K562 (cell line): Measurements from ENCODE around the gene EHBP1. TPM values are rescaled to one million over a fixed set of nuclear protein-coding genes. Genes with fewer than 3 reads are reported as not detected.

Experiments used
- CEBPG ChIP-seq, 3 experiments: fragments of 200-800 bp in 1 of 3; sonication (Bioruptor generic) in 1 of 3; sonication (generic) in 1 of 3; formaldehyde crosslinking in 1 of 3; IDR thresholded peaks in 2 of 3; conservative IDR thresholded peaks in 1 of 3; 2 replicates each; pipeline versions ENCODE4 v1.6.1 to v1.8.0; 2016 to 2022; ENCODE audit warnings: missing compliant biosample characterization in 2 of 3, missing genetic modification characterization in 2 of 3, mild to moderate bottlenecking in 1 of 3, missing genetic modification reagents in 1 of 3
- CREB5 ChIP-seq: fragments of 250-450 bp; sonication (Bioruptor Pico); IDR thresholded peaks from 2 replicates; pipeline ENCODE4 v1.5.0; 2020; ENCODE audit warnings: mild to moderate bottlenecking
- CTCFL ChIP-seq: IDR thresholded peaks from 2 replicates; pipeline ENCODE4 v1.6.1; 2011; ENCODE audit warnings: borderline replicate concordance, low read depth, mild to moderate bottlenecking, moderate library complexity, low read length; ENCODE audit not compliant: insufficient read depth, poor library complexity, severe bottlenecking
- EP300 ChIP-seq: IDR thresholded peaks from 2 replicates; pipeline ENCODE4 v1.6.1; 2012; ENCODE audit warnings: low read length, improper control_type of control experiment
- FOXP1 ChIP-seq: sonication (generic); formaldehyde crosslinking; IDR thresholded peaks from 2 replicates; pipeline ENCODE4 v1.8.0; 2022; ENCODE audit warnings: mild to moderate bottlenecking, missing genetic modification reagents
- KDM5B ChIP-seq: fragments of 200-600 bp; sonication (generic); IDR thresholded peaks from 2 replicates; pipeline ENCODE4 v1.6.1; 2012; ENCODE audit warnings: low read depth, mild to moderate bottlenecking, moderate library complexity, low read length, control low read depth, inconsistent platforms; ENCODE audit not compliant: insufficient replicate concordance
- NRF1 ChIP-seq, 2 experiments: fragments of 450-650 bp; IDR thresholded peaks in 1 of 2; conservative IDR thresholded peaks in 1 of 2; 2 replicates each; pipeline ENCODE4 v1.6.1; 2014; ENCODE audit warnings: mild to moderate bottlenecking in 2 of 2
- PBX2 ChIP-seq, 2 experiments: IDR thresholded peaks in 1 of 2; conservative IDR thresholded peaks in 1 of 2; 2 replicates each; pipeline ENCODE4 v1.6.1; 2016; ENCODE audit warnings: low read depth in 2 of 2, mild to moderate bottlenecking in 1 of 2, missing compliant biosample characterization in 1 of 2, missing genetic modification characterization in 1 of 2, moderate library complexity in 1 of 2
- RBBP5 ChIP-seq: fragments of 200-600 bp; sonication (generic); IDR thresholded peaks from 2 replicates; pipeline ENCODE4 v1.6.1; 2012; ENCODE audit warnings: borderline replicate concordance, mild to moderate bottlenecking, low read length, control low read depth, inconsistent platforms; ENCODE audit not compliant: insufficient read depth, poor library complexity, severe bottlenecking
- RBFOX2 ChIP-seq: fragments of 200-400 bp; formaldehyde crosslinking; IDR thresholded peaks from 2 replicates; pipeline ENCODE4 v1.6.1; 2017; ENCODE audit warnings: low read depth, mild to moderate bottlenecking, low read length, moderate library complexity
- SRSF9 ChIP-seq: fragments of 200-400 bp; formaldehyde crosslinking; IDR thresholded peaks from 2 replicates; pipeline ENCODE4 v1.6.1; 2017; ENCODE audit warnings: low read depth, low read length, borderline replicate concordance
- TCFL5 ChIP-seq: fragments of 250-450 bp; sonication (Bioruptor Pico); conservative IDR thresholded peaks from 2 replicates; pipeline ENCODE4 v1.6.1; 2021; ENCODE audit warnings: mild to moderate bottlenecking, moderate library complexity, matching md5 sums
- ZNF12 ChIP-seq: sonication (generic); formaldehyde crosslinking; IDR thresholded peaks from 2 replicates; pipeline ENCODE4 v1.4.0; 2020; ENCODE audit warnings: mild to moderate bottlenecking, missing genetic modification reagents
- ZNF184 ChIP-seq: sonication (generic); formaldehyde crosslinking; IDR thresholded peaks from 2 replicates; pipeline ENCODE4 v1.5.0; 2020; ENCODE audit warnings: missing genetic modification reagents
- ZNF217 ChIP-seq: sonication (generic); formaldehyde crosslinking; IDR thresholded peaks from 2 replicates; pipeline ENCODE4 v1.8.0; 2022; ENCODE audit warnings: mild to moderate bottlenecking, missing genetic modification reagents
- ZNF239 ChIP-seq: fragments of 250-450 bp; sonication (Bioruptor Pico); IDR thresholded peaks from 2 replicates; pipeline ENCODE4 v1.4.0; 2020; ENCODE audit warnings: mild to moderate bottlenecking
- ZNF282 ChIP-seq: sonication (generic); formaldehyde crosslinking; IDR thresholded peaks from 2 replicates; pipeline ENCODE4 v1.8.1; 2023; ENCODE audit warnings: missing genetic modification reagents
- ZNF384 ChIP-seq: IDR thresholded peaks from 2 replicates; pipeline ENCODE4 v1.6.1; 2012; ENCODE audit warnings: low read depth, low read length, improper control_type of control experiment
- ZNF583 ChIP-seq: fragments of 250-450 bp; sonication (Bioruptor Pico); IDR thresholded peaks from 2 replicates; pipeline ENCODE4 v1.4.0; 2020
- ZNF589 ChIP-seq: fragments of 200-800 bp; sonication (Bioruptor generic); IDR thresholded peaks from 2 replicates; pipeline ENCODE4 v1.6.1; 2016; ENCODE audit warnings: low read depth, missing genetic modification characterization, missing compliant biosample characterization
- polyA plus RNA-seq, 8 experiments: library from polyadenylated mRNA; depleted of rRNA in 4 of 8; stranded (reverse) in 5 of 8; unstranded in 3 of 8; fragments of >200 nt; fragmentation: Nextera tagmentation in 2 of 8; fragmentation: Illumina TruSeq in 1 of 8; extraction: Ambion mirVana in 2 of 8; extraction: Trizol in 1 of 8; gene quantifications; 2 replicates each; pipeline versions ENCODE4 v1.2.1 to v1.2.3, GENCODE V29; 2011 to 2014; ENCODE audit warnings: inconsistent platforms in 1 of 8, missing spikeins in 1 of 8
- total RNA-seq, 7 experiments: library from RNA; depleted of rRNA in 6 of 7; stranded (reverse); fragments of >200 nt in 6 of 7; fragmentation: Illumina TruSeq in 2 of 7; extraction: Trizol in 2 of 7; gene quantifications; 2 replicates each; pipeline versions ENCODE4 v1.2.1 to v1.2.3, GENCODE V29; 2011 to 2021; ENCODE audit warnings: low replicate concordance in 1 of 7

EHBP1 gene
- total and polyA plus RNA-seq, 9 of the 15 experiments (the other 6 are each of a cell fraction or from before 2014, with no cell fraction given) = 8.9 to 26.6 (median 19.3) TPM

GRCh38 chr2:62705007-62705829 is at the start of gene EHBP1 (continued):
- peak; percentile 89 for TF ChIP-seq KDM5B
- TF ChIP-seq ZNF184 = no peak
- TF ChIP-seq RBBP5 = peak; percentile 29
- TF ChIP-seq CTCFL = no peak
- no peak for TF ChIP-seq ZNF583 (CRISPR knock-in tag)
- no peak for TF ChIP-seq SRSF9
- TF ChIP-seq RBFOX2 = peak; percentile 85
- TF ChIP-seq NRF1 (conservative IDR thresholded peaks at IDR 0.05 in 1 of 2, IDR thresholded peaks at IDR 0.05 in 1 of 2) = peak; percentile 87 to 89
- TF ChIP-seq ZNF282 (CRISPR knock-in tag) = no peak
- no peak for TF ChIP-seq ZNF239 (CRISPR knock-in tag)
- peak; percentile 7; the same call in 1 of the 2 replicates for TF ChIP-seq EP300
- TF ChIP-seq CEBPG (CRISPR knock-in tag; IDR thresholded peaks at IDR 0.05) = no peak
- no peak for TF ChIP-seq CEBPG (tag; conservative IDR thresholded peaks at IDR 0.05 in 1 of 2, IDR thresholded peaks at IDR 0.05 in 1 of 2)
- no peak for TF ChIP-seq ZNF217
- TF ChIP-seq TCFL5 (CRISPR knock-in tag) = no peak
- TF ChIP-seq PBX2 (CRISPR knock-in tag; IDR thresholded peaks at IDR 0.05; ENCODE audit: low read depth) = peak; percentile 92
- peak; percentile 100 for TF ChIP-seq PBX2 (tag; conservative IDR thresholded peaks at IDR 0.05; ENCODE audit: low read depth)
- no peak for TF ChIP-seq ZNF589 (CRISPR knock-in tag)
- TF ChIP-seq ZNF12 (CRISPR knock-in tag) = no peak
- TF ChIP-seq FOXP1 = no peak
- TF ChIP-seq ZNF384 = peak; percentile 100
- no peak for TF ChIP-seq CREB5 (CRISPR knock-in tag)
